Karpas-422 (cell line): ENCODE results near the gene ASB18. TPM values are rescaled to one million over a fixed set of nuclear protein-coding genes. Genes with fewer than 3 reads are reported as not detected.

ENCODE experiments used
- DNase-seq: peaks from one replicate; pipeline ENCODE4 v3.0.0-alpha.2; 2015
- H2AFZ ChIP-seq: fragments of 200-600 bp; sonication (generic); 2 replicates; pipeline ENCODE4 v1.6.1; 2014; ENCODE audit warnings: antibody characterized with exemption, low read length, mixed read lengths
- H3K27ac ChIP-seq: fragments of 200-600 bp; sonication (generic); 2 replicates; pipeline ENCODE4 v1.5.1; 2014; ENCODE audit warnings: mild to moderate bottlenecking, low read length, moderate library complexity
- H3K27me3 ChIP-seq: fragments of 200-600 bp; sonication (generic); 2 replicates; pipeline ENCODE4 v1.6.1; 2014; ENCODE audit warnings: low read length, mixed read lengths
- H3K36me3 ChIP-seq: fragments of 200-600 bp; sonication (generic); 2 replicates; pipeline ENCODE4 v1.6.1; 2014; ENCODE audit warnings: low read length, mixed read lengths; ENCODE audit not compliant: insufficient read depth
- H3K4me1 ChIP-seq: fragments of 200-600 bp; sonication (generic); 2 replicates; pipeline ENCODE4 v1.6.1; 2014; ENCODE audit warnings: mild to moderate bottlenecking, low read length, mixed read lengths
- H3K4me2 ChIP-seq: fragments of 200-600 bp; sonication (generic); 2 replicates; pipeline ENCODE4 v1.6.1; 2014; ENCODE audit warnings: low read length, low read depth, mild to moderate bottlenecking; ENCODE audit not compliant: poor library complexity, severe bottlenecking
- H3K4me3 ChIP-seq: fragments of 200-600 bp; sonication (generic); 2 replicates; pipeline ENCODE4 v1.5.1; 2014; ENCODE audit warnings: mild to moderate bottlenecking, antibody characterized with exemption, low read length, mixed read lengths
- H3K79me2 ChIP-seq: fragments of 200-600 bp; sonication (generic); 2 replicates; pipeline ENCODE4 v1.6.1; 2014; ENCODE audit warnings: mild to moderate bottlenecking, low read length, mixed read lengths
- H3K9ac ChIP-seq: fragments of 200-600 bp; sonication (generic); 2 replicates; pipeline ENCODE4 v1.6.0; 2014; ENCODE audit warnings: low read length
- H3K9me2 ChIP-seq: fragments of 200-600 bp; sonication (generic), shearing (Covaris generic); replicated peaks from 2 replicates; pipeline ENCODE4 v1.6.0; 2014; ENCODE audit warnings: mild to moderate bottlenecking, low read length, moderate library complexity; ENCODE audit not compliant: insufficient read depth
- H3K9me3 ChIP-seq: fragments of 300-700, 200-600 bp; sonication (generic); 2 replicates; pipeline ENCODE4 v1.6.1; 2014; ENCODE audit warnings: low read length, mixed read lengths
- H4K20me1 ChIP-seq: fragments of 200-600 bp; sonication (generic); 2 replicates; pipeline ENCODE4 v1.6.1; 2014; ENCODE audit warnings: mild to moderate bottlenecking, antibody characterized with exemption, low read length, low read depth; ENCODE audit not compliant: insufficient read depth
- total RNA-seq: library from RNA; depleted of rRNA; stranded (reverse); fragments of >200 nt; shearing (Covaris generic); gene quantifications from 2 replicates; pipeline ENCODE4 v1.2.3, GENCODE V29; 2014; ENCODE audit warnings: low replicate concordance

Gene ASB18
- total RNA-seq, 1 experiment from 2014 or later = not detected

GRCh38 chr2:236305531-236305930 lies 41.3 kb upstream of the ASB18 start:
- no peaks in the 10 kb centered on the region for H3K4me1 ChIP-seq
- DNase-seq = no peak
- no peak overlapping the region for H3K4me2 ChIP-seq
- H3K4me3 ChIP-seq = no peak overlapping the region
- no peak overlapping the region for H2AFZ ChIP-seq
- H3K27me3 ChIP-seq = no peaks in the 10 kb centered on the region
- H3K79me2 ChIP-seq = no peaks in the 10 kb centered on the region
- H3K9me3 ChIP-seq = no peaks in the 10 kb centered on the region
- H3K36me3 ChIP-seq = no peaks in the 10 kb centered on the region
- no peaks in the 10 kb centered on the region for H4K20me1 ChIP-seq
- H3K27ac ChIP-seq = no peak overlapping the region
- H3K9ac ChIP-seq = no peak overlapping the region
- no peaks in the 10 kb centered on the region for H3K9me2 ChIP-seq

GRCh38 chr2:236303935-236304334 lies 39.7 kb upstream of the ASB18 start:
- Histone ChIP-seq H3K4me1 (no peaks in the 10 kb centered on the region), H3K79me2 (no peaks in the 10 kb centered on the region), H3K9me3 (no peaks in the 10 kb centered on the region), H4K20me1 (no peaks in the 10 kb centered on the region), H3K27ac (no peak overlapping the region), H3K36me3 (no peaks in the 10 kb centered on the region), H3K4me2 (no peak overlapping the region), H3K27me3 (no peaks in the 10 kb centered on the region), H2AFZ (no peak overlapping the region), H3K9ac (no peak overlapping the region), H3K9me2 (no peaks in the 10 kb centered on the region), H3K4me3 (no peak overlapping the region)
- DNase-seq = no peak

DNA sequence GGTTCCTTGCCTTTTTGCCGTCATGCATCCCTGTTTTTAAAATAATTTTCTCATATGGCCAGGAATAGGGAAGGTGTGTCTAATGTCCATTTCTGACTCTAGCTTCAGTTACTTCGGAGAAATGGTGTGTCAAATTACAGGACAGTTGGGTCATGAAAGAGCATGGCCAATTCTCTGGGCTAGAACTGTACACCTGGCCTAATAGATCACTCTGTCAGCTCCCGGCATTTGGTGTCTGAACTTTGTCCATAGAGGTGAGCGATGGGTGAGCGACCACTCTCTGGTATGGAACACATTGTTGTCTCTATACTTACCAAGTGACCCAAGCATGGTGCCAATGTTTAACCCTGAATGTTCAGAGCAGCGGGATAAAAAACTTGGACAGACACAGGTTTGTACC lies 38.3 kb upstream of the ASB18 start:
- no peak for DNase-seq

GRCh38 chr2:236298924-236299475 lies 34.8 kb upstream of the ASB18 start:
- no peaks in the 10 kb centered on the region for H3K79me2 ChIP-seq
- no peak overlapping the region for H3K27ac ChIP-seq
- H3K36me3 ChIP-seq = no peaks in the 10 kb centered on the region
- no peak overlapping the region for H3K4me2 ChIP-seq
- no peaks in the 10 kb centered on the region for H4K20me1 ChIP-seq
- no peaks in the 10 kb centered on the region for H3K4me1 ChIP-seq
- H3K9me2 ChIP-seq = no peaks in the 10 kb centered on the region
- H3K27me3 ChIP-seq = no peaks in the 10 kb centered on the region
- H3K9me3 ChIP-seq = no peaks in the 10 kb centered on the region
- H3K9ac ChIP-seq = no peak overlapping the region
- no peak overlapping the region for H3K4me3 ChIP-seq
- no peak overlapping the region for H2AFZ ChIP-seq
- DNase-seq = no peak

More for the DNA sequence above, 38.3 kb upstream of the ASB18 start:
- Histone ChIP-seq H4K20me1 (no peaks in the 10 kb centered on the region), H3K9me3 (no peaks in the 10 kb centered on the region), H3K27ac (no peak overlapping the region), H3K79me2 (no peaks in the 10 kb centered on the region), H3K9me2 (no peaks in the 10 kb centered on the region), H3K4me2 (no peak overlapping the region), H3K27me3 (no peaks in the 10 kb centered on the region), H2AFZ (no peak overlapping the region), H3K9ac (no peak overlapping the region), H3K36me3 (no peaks in the 10 kb centered on the region), H3K4me3 (no peak overlapping the region), H3K4me1 (no peaks in the 10 kb centered on the region)

- H3K27ac ChIP-seq = no peak overlapping the region
- no peaks in the 10 kb centered on the region for H3K79me2 ChIP-seq
- H3K9ac ChIP-seq = no peak overlapping the region
- no peak overlapping the region for H2AFZ ChIP-seq
- no peaks in the 10 kb centered on the region for H3K36me3 ChIP-seq
- no peaks in the 10 kb centered on the region for H3K27me3 ChIP-seq
- H4K20me1 ChIP-seq = no peaks in the 10 kb centered on the region
- no peaks in the 10 kb centered on the region for H3K4me1 ChIP-seq
- DNase-seq = no peak
- no peak overlapping the region for H3K4me3 ChIP-seq
- no peaks in the 10 kb centered on the region for H3K9me2 ChIP-seq
- H3K4me2 ChIP-seq = no peak overlapping the region
- no peaks in the 10 kb centered on the region for H3K9me3 ChIP-seq
Observed at GRCh38 chr2:236295481-236295880, 31.3 kb upstream of the ASB18 start.

- no peak for DNase-seq
- Histone ChIP-seq H2AFZ (no peak overlapping the region), H3K9me3 (no peaks in the 10 kb centered on the region), H3K9me2 (no peaks in the 10 kb centered on the region), H4K20me1 (no peaks in the 10 kb centered on the region), H3K79me2 (no peaks in the 10 kb centered on the region), H3K36me3 (no peaks in the 10 kb centered on the region), H3K27ac (no peak overlapping the region), H3K27me3 (no peaks in the 10 kb centered on the region), H3K4me1 (no peaks in the 10 kb centered on the region), H3K4me3 (no peak overlapping the region), H3K9ac (no peak overlapping the region), H3K4me2 (no peak overlapping the region)
Observed at GRCh38 chr2:236294647-236295046, 30.4 kb upstream of the ASB18 start.

DNA sequence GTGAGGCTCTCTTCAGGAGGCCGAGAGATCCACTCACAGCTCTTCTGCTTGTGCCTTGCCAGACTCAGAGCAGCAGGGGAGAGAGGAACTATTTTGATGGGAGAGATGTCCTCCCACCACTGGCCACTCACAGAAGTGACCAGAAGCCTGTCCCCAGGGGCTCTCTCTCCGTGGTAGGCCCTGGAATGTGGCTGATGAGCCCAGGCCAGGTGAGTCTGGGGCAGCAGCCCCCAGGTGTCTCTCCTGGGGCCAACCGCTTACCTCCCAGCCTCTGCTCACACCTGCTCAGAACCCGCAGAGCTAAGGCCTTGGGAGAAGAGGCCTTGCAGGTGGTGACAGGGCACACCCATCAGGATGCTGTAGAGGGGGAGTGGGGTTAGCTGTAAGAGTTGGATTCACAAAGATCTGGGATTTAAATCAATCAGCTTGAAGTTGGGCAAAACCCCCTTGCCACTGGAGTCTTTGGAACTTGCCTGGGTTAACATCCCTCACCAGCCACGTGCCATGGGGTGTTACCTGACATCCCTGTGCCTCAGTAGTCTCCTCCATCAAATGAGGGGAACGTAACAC lies 29.1 kb upstream of the ASB18 start:
- H4K20me1 ChIP-seq = no peaks in the 10 kb centered on the region
- H3K9me2 ChIP-seq = no peaks in the 10 kb centered on the region
- H3K4me2 ChIP-seq = no peak overlapping the region
- no peak overlapping the region for H3K27ac ChIP-seq
- H3K4me3 ChIP-seq = no peak overlapping the region
- no peak overlapping the region for H2AFZ ChIP-seq
- no peaks in the 10 kb centered on the region for H3K27me3 ChIP-seq
- H3K36me3 ChIP-seq = no peaks in the 10 kb centered on the region
- no peaks in the 10 kb centered on the region for H3K79me2 ChIP-seq
- DNase-seq = no peak
- no peaks in the 10 kb centered on the region for H3K4me1 ChIP-seq
- H3K9ac ChIP-seq = no peak overlapping the region
- H3K9me3 ChIP-seq = no peaks in the 10 kb centered on the region

GRCh38 chr2:236291911-236292310 lies 27.7 kb upstream of the ASB18 start:
- Histone ChIP-seq H3K79me2 (no peaks in the 10 kb centered on the region), H2AFZ (no peak overlapping the region), H3K36me3 (no peaks in the 10 kb centered on the region), H3K27ac (no peak overlapping the region), H3K9me3 (no peaks in the 10 kb centered on the region), H3K27me3 (no peaks in the 10 kb centered on the region), H4K20me1 (no peaks in the 10 kb centered on the region), H3K9me2 (no peaks in the 10 kb centered on the region), H3K4me3 (no peak overlapping the region), H3K9ac (no peak overlapping the region), H3K4me1 (no peaks in the 10 kb centered on the region), H3K4me2 (no peak overlapping the region)
- DNase-seq = no peak
